Omental fat pad (tissue), 4 donors: Measurements from ENCODE around the gene C9orf43. TPM values are rescaled to one million over a fixed set of nuclear protein-coding genes. Genes with fewer than 3 reads are reported as not detected.
"Not testable (repeated sequence)": the region's sequence is repeated elsewhere in the genome, so short reads cannot be mapped to it uniquely, and the experiment has no call there.

ENCODE experiments used
- ATAC-seq: fragments of 150-250 bp; one replicate; pipeline ENCODE4 v1.9.1; 2016; ENCODE audit warnings: mild to moderate bottlenecking, moderate library complexity; ENCODE audit not compliant: low FRiP score
- DNase-seq: peaks from one replicate; pipeline ENCODE4 v3.0.0-alpha.2; 2019; ENCODE audit warnings: low spot score
- total RNA-seq, 4 donors: library from RNA; depleted of rRNA; stranded (reverse); fragments of >200 nt; gene quantifications; one replicate each; pipeline ENCODE4 v1.1.0, GENCODE V29; 2016
- TF ChIP-seq, protein P1 (sequence below), 3 donors: fragments of 450-650 bp; IDR thresholded peaks; one replicate each; pipeline ENCODE4 v1.5.1; 2016 to 2017; ENCODE audit warnings: antibody characterized with exemption in 3 of 3, mild to moderate bottlenecking in 3 of 3, moderate library complexity in 2 of 3

C9orf43 gene
- total RNA-seq, 4 donors from 2014 or later: 0.37 to 0.96 (median 0.53) TPM

DNA sequence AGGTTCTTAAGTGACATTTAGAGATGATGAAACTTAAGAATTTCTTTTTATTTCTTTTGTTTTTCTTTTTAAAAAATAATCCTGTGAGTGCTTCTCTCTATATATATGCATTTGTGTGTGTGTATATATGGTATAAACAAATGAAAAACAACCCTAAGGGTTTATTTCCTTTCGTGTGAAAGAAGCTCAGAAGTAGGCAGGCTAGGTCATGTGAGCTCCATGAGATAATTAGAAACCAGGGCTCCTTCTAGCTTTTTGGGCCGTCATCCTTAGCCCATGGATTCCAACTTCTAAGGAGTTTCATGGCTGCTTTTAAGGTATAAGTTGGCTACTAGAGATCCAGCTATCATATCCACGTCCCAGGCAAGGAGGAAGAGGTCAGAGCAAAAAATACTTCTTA lies 11.2 kb downstream of the C9orf43 start:
- no peak for ATAC-seq
- DNase-seq: no peak
- TF ChIP-seq, protein P1, sequence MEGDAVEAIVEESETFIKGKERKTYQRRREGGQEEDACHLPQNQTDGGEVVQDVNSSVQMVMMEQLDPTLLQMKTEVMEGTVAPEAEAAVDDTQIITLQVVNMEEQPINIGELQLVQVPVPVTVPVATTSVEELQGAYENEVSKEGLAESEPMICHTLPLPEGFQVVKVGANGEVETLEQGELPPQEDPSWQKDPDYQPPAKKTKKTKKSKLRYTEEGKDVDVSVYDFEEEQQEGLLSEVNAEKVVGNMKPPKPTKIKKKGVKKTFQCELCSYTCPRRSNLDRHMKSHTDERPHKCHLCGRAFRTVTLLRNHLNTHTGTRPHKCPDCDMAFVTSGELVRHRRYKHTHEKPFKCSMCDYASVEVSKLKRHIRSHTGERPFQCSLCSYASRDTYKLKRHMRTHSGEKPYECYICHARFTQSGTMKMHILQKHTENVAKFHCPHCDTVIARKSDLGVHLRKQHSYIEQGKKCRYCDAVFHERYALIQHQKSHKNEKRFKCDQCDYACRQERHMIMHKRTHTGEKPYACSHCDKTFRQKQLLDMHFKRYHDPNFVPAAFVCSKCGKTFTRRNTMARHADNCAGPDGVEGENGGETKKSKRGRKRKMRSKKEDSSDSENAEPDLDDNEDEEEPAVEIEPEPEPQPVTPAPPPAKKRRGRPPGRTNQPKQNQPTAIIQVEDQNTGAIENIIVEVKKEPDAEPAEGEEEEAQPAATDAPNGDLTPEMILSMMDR (IDR thresholded peaks at IDR 0.05): no peak

- DNase-seq: no peak
- TF ChIP-seq, protein P1 (IDR thresholded peaks at IDR 0.05): no peak
- no peak for ATAC-seq
These were observed 14.5 kb downstream of the C9orf43 start for GRCh38 chr9:113425072-113425471.

- no peak for DNase-seq
- no peak for ATAC-seq
- TF ChIP-seq, protein P1 (IDR thresholded peaks at IDR 0.05): no peak
These were observed 16.2 kb downstream of the C9orf43 start for GRCh38 chr9:113426701-113427100.

DNA sequence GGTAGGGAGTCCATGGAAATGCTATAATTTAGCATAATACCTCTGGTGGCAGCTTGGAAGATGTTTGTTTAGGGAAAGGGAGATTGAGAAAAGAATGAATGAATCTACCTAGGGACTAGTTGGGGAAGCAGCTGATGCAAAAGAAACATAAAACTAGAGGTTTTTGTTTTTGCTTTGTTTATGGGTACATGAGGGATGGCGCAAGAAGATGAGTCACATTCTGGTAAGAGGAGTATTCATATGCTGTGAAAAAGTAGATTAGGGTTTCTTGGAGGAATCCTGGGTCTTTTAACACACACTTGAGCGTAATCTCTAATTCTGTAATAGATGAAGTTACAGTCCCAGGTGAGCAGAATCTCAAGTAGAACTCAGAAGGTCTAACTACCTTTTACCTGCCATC lies 17.1 kb downstream of the C9orf43 start:
- DNase-seq (no peak), ATAC-seq (no peak)
- TF ChIP-seq, protein P1 (IDR thresholded peaks at IDR 0.05): no peak

DNA sequence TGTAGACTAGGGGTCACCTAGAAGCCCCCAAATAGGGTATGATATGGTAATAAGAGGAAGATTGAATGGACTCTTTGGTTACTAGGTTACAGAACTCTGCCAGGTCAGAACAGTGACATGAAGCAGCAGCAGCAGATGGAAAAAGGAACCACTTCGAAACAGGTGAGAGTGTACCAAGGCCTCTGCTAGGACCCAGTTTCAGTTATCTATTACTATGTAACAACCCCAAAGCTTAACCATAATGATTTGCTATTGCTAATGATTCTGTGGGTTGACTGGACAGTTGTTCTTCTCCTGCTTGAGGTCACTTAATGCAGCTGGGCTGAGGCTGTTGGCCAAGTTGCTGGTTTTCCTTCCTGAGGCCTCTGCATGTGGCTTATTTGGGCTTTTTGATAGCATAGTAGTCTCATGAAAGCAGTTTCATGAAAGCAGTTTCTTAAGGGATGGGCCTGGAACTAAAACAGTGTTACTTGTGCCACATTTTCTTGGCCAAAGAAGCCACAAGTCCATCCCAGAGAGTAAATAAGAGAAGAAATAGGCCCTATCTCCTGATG lies 17.6 kb downstream of the C9orf43 start:
- DNase-seq (no peak), ATAC-seq (no peak)
- TF ChIP-seq, protein P1 (IDR thresholded peaks at IDR 0.05): no peak

DNA sequence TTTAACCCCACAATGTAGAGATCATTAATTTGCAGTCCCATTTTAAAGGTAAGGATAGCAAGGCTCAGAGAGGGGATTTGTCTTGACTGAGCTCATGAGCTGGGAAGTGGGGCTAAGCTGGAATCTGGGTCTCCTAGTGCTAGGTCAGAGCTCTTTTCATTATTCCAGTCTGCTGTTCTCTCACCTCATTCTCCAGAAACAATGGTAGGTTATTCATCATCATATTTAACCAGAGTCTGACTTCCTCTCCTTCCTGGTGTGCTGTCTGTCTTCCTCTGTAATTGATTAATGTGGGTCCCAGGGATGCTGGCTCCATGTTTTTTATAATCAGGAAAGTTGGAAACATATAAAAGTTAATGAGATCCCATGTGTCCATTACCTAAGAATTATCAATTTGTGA lies 20.6 kb downstream of the C9orf43 start:
- TF ChIP-seq, protein P1 (IDR thresholded peaks at IDR 0.05): no peak
- DNase-seq: no peak
- ATAC-seq: no peak

DNA sequence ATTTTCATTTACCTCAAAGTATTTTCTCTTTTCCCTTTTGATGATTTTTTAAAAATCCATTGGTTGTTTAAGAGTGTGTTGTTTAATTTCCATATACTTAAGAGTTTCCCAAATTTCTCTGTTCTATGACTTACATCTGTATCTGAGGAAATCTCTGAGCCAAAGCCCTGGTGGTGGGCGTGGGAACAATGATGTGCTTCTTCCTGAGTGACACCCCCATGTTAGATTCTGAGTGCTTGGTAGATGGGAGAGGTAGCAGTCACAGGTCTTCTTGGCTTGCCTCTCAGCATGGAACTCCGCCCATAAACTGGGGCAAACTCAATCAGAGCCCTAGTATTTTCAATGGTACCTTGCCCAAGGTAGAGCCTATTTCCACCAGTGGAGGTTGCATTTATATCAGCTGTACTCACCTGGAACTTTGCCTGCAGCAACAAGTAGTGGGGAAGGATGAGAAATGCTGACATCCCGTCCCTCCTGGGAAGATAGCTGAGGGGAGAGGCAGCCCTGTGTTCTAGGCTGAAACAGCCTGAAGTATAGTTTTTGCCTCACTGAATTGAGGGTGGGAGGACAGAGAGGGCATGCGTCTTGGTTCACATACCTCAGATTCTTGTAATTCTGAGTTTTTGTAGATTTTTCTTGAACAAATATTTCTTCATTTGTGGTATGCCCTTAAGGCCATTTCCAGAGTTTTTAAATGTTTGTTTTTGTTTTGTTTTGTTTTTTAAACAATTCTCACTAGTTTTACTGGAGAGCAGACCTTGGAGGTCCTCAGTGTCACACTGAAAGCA lies 26.4 kb downstream of the C9orf43 start:
- TF ChIP-seq, protein P1 (IDR thresholded peaks at IDR 0.05): no peak
- ATAC-seq: no peak
- no peak for DNase-seq

- ATAC-seq, DNase-seq: not testable (repeated sequence)
These were observed 27.2 kb downstream of the C9orf43 start for GRCh38 chr9:113437716-113438115.
